Retinal pigment epithelial cell (primary cell): ENCODE measurements around the gene ZNF516.

Experiments
- DNase-seq: peaks from one replicate; pipeline ENCODE4 v3.0.0-alpha.2; 2010; ENCODE audit warnings: low read depth
- H3K4me3 ChIP-seq: 2 replicates; pipeline ENCODE4 v1.5.1; 2011; ENCODE audit warnings: mild to moderate bottlenecking, low read length, control low read depth, moderate library complexity
- CTCF ChIP-seq: conservative IDR thresholded peaks from 2 replicates; pipeline ENCODE4 v1.5.1; 2011; ENCODE audit warnings: low read depth, low read length, control low read depth, inconsistent platforms

The ZNF516 gene

GRCh38 chr18:76416911-76417310 lies 78.1 kb downstream of the ZNF516 start:
- H3K4me3 ChIP-seq, result no peak overlapping the region
- TF ChIP-seq CTCF, result no peak
- no peak for DNase-seq

- H3K4me3 ChIP-seq, result no peak overlapping the region
- no peak for DNase-seq
- no peak for TF ChIP-seq CTCF
Measured at GRCh38 chr18:76414936-76415621, 80.0 kb downstream of the ZNF516 start.

GRCh38 chr18:76412818-76413565 lies 82.0 kb downstream of the ZNF516 start:
- no peak for DNase-seq
- no peak for TF ChIP-seq CTCF
- H3K4me3 ChIP-seq, result no peak overlapping the region

GRCh38 chr18:76412010-76412817 lies 82.8 kb downstream of the ZNF516 start:
- no peak overlapping the region for H3K4me3 ChIP-seq
- TF ChIP-seq CTCF, result no peak
- DNase-seq, result no peak

- DNase-seq, result no peak
- TF ChIP-seq CTCF, result no peak
Measured at GRCh38 chr18:76410660-76411417, 84.2 kb downstream of the ZNF516 start.

GRCh38 chr18:76410033-76410432 lies 85.0 kb downstream of the ZNF516 start:
- no peak for TF ChIP-seq CTCF
- H3K4me3 ChIP-seq, result no peak overlapping the region
- DNase-seq, result no peak

More at GRCh38 chr18:76410660-76411417, 84.2 kb downstream of the ZNF516 start:
- H3K4me3 ChIP-seq, result no peak overlapping the region
